H1 (cell line): Measurements from ENCODE around the gene CAPS. TPM values are rescaled to one million over a fixed set of nuclear protein-coding genes. Genes with fewer than 3 reads are reported as not detected.

Experiments used
- CTCF ChIA-PET: fragments of 300-600 bp; sonication (Branson Sonifier 250); formaldehyde crosslinking; loops from one replicate; lab custom pipeline; 2021; ENCODE audit not compliant: partially characterized antibody; lab: Charles Lee
- POLR2A ChIA-PET: fragments of 300-600 bp; sonication (Branson Sonifier 250); formaldehyde crosslinking; loops from one replicate; lab custom pipeline; 2021; ENCODE audit warnings: inconsistent platforms; ENCODE audit not compliant: partially characterized antibody; lab: Charles Lee
- DNase-seq, 2 experiments: peaks; one replicate each; pipeline versions ENCODE4 v3.0.0 to v3.0.0-alpha.2; 2010 to 2022; ENCODE audit warnings: low spot score in 2 of 2, low read depth in 1 of 2, mixed read lengths in 1 of 2
- FAIRE-seq: peaks from 2 replicates; lab custom pipeline; 2011; peaks lifted over from hg19 to GRCh38; lab: Jason Lieb, UNC
- H2AFZ ChIP-seq: 2 replicates; pipeline ENCODE4 v1.8.1; 2012; ENCODE audit warnings: low read length, inconsistent platforms
- H2AK5ac ChIP-seq: 2 replicates; pipeline ENCODE4 v1.6.1; 2013; ENCODE audit warnings: low read depth, low read length
- H2BK120ac ChIP-seq: replicated peaks from 2 replicates; pipeline ENCODE3; 2013; ENCODE audit warnings: low read depth, low read length, inconsistent platforms
- H2BK12ac ChIP-seq: 2 replicates; pipeline ENCODE4 v1.6.1; 2013; ENCODE audit warnings: low read depth, low read length
- H2BK15ac ChIP-seq: 2 replicates; pipeline ENCODE4 v1.6.1; 2013; ENCODE audit warnings: low read length
- H2BK20ac ChIP-seq: 2 replicates; pipeline ENCODE4 v1.6.1; 2013; ENCODE audit warnings: low read length
- H2BK5ac ChIP-seq: 2 replicates; pipeline ENCODE4 v1.6.1; 2013; ENCODE audit warnings: low read depth, low read length
- H3K14ac ChIP-seq: 2 replicates; pipeline ENCODE4 v1.6.1; 2013; ENCODE audit warnings: inconsistent platforms; ENCODE audit not compliant: insufficient read length
- H3K18ac ChIP-seq: 2 replicates; pipeline ENCODE4 v1.6.1; 2013; ENCODE audit warnings: low read length; ENCODE audit errors: extremely low read depth
- H3K23ac ChIP-seq: 2 replicates; pipeline ENCODE4 v1.6.1; 2013; ENCODE audit warnings: inconsistent platforms; ENCODE audit not compliant: insufficient read length
- H3K23me2 ChIP-seq: 2 replicates; pipeline ENCODE4 v1.6.1; 2013; ENCODE audit warnings: low read depth, low read length
- H3K27ac ChIP-seq: 2 replicates; pipeline ENCODE4 v1.6.1; 2011; ENCODE audit warnings: low read depth, low read length, inconsistent platforms
- H3K27me3 ChIP-seq, 4 experiments: replicated peaks in 1 of 4; 1 replicate in 1 of 4; 2 replicates in 3 of 4; pipeline versions ENCODE4 v1.6.1 to v1.8.1; 2011 to 2013; ENCODE audit warnings: low read length in 3 of 4, mild to moderate bottlenecking in 3 of 4, inconsistent platforms in 2 of 4, mixed read lengths in 2 of 4, moderate library complexity in 1 of 4; ENCODE audit not compliant: control insufficient read depth in 3 of 4, insufficient read depth in 3 of 4; ENCODE audit errors: extremely low read depth in 1 of 4
- H3K36me3 ChIP-seq, 4 experiments: 2 replicates each; pipeline versions ENCODE4 v1.6.1 to v1.8.1; 2011 to 2013; ENCODE audit warnings: mild to moderate bottlenecking in 4 of 4, low read length in 3 of 4, moderate library complexity in 2 of 4, control low read depth in 1 of 4, inconsistent platforms in 1 of 4; ENCODE audit not compliant: insufficient read depth in 4 of 4, control insufficient read depth in 2 of 4
- H3K4ac ChIP-seq: replicated peaks from 2 replicates; pipeline ENCODE3; 2013; ENCODE audit warnings: low read length, low read depth, mixed read lengths, inconsistent platforms; ENCODE audit not compliant: insufficient read length
- H3K4me1 ChIP-seq, 4 experiments: replicated peaks in 1 of 4; 1 replicate in 1 of 4; 2 replicates in 3 of 4; pipeline versions ENCODE4 v1.6.1 to v1.8.1; 2011 to 2013; ENCODE audit warnings: low read length in 3 of 4, inconsistent platforms in 2 of 4, mixed read lengths in 1 of 4; ENCODE audit not compliant: insufficient read depth in 4 of 4, control insufficient read depth in 3 of 4
- H3K4me2 ChIP-seq, 2 experiments: 2 replicates each; pipeline versions ENCODE4 v1.6.1 to v1.8.1; 2011 to 2013; ENCODE audit warnings: low read depth in 2 of 2, low read length in 2 of 2, control low read depth in 1 of 2, inconsistent platforms in 1 of 2, mild to moderate bottlenecking in 1 of 2; ENCODE audit not compliant: insufficient read depth in 1 of 2
- H3K4me3 ChIP-seq, 4 experiments: fragments of 200-600, 300-600 bp in 1 of 4; sonication (generic), shearing (Covaris generic), sonication (Bioruptor Twin) in 1 of 4; 2 replicates each; pipeline versions ENCODE4 v1.5.1 to v1.8.1; 2011 to 2016; ENCODE audit warnings: low read length in 4 of 4, low read depth in 3 of 4, control low read depth in 2 of 4, inconsistent platforms in 2 of 4, mild to moderate bottlenecking in 2 of 4, mixed read lengths in 1 of 4, moderate library complexity in 1 of 4; ENCODE audit not compliant: insufficient read depth in 2 of 4; ENCODE audit errors: extremely low read depth in 1 of 4
- H3K56ac ChIP-seq: replicated peaks from 2 replicates; pipeline ENCODE3; 2013; ENCODE audit warnings: low read depth, mild to moderate bottlenecking, mixed read lengths, low read length, inconsistent platforms; ENCODE audit not compliant: insufficient read length
- H3K79me1 ChIP-seq: 2 replicates; pipeline ENCODE4 v1.6.1; 2013; ENCODE audit warnings: low read depth, low read length, control low read depth
- H3K79me2 ChIP-seq, 2 experiments: 2 replicates each; pipeline versions ENCODE4 v1.6.1 to v1.8.1; 2012 to 2013; ENCODE audit warnings: low read length in 2 of 2, mild to moderate bottlenecking in 2 of 2, inconsistent platforms in 1 of 2; ENCODE audit not compliant: insufficient read depth in 2 of 2, control insufficient read depth in 1 of 2
- H3K9ac ChIP-seq, 4 experiments: replicated peaks in 1 of 4; 1 replicate in 1 of 4; 2 replicates in 3 of 4; pipeline versions ENCODE4 v1.6.1 to v1.8.1; 2011 to 2013; ENCODE audit warnings: low read depth in 3 of 4, low read length in 3 of 4, control low read depth in 2 of 4, mild to moderate bottlenecking in 2 of 4, moderate library complexity in 2 of 4, inconsistent platforms in 1 of 4; ENCODE audit errors: extremely low read depth in 1 of 4
- H3K9me3 ChIP-seq, 2 experiments: 2 replicates each; pipeline versions ENCODE4 v1.6.1 to v1.8.1; 2012 to 2013; ENCODE audit warnings: mild to moderate bottlenecking in 2 of 2, moderate library complexity in 2 of 2, control low read depth in 1 of 2, inconsistent platforms in 1 of 2, low read depth in 1 of 2, low read length in 1 of 2, mixed read lengths in 1 of 2; ENCODE audit not compliant: insufficient read depth in 2 of 2
- H4K20me1 ChIP-seq, 2 experiments: replicated peaks in 1 of 2; 2 replicates each; pipeline versions ENCODE3 to v1.8.1; 2011 to 2013; ENCODE audit warnings: inconsistent platforms in 2 of 2, low read length in 2 of 2, mild to moderate bottlenecking in 1 of 2; ENCODE audit not compliant: insufficient read depth in 2 of 2, control insufficient read depth in 1 of 2
- H4K5ac ChIP-seq: 2 replicates; pipeline ENCODE4 v1.6.1; 2013; ENCODE audit warnings: low read length, low read depth, mixed read lengths, inconsistent platforms; ENCODE audit not compliant: insufficient read length
- H4K8ac ChIP-seq: 2 replicates; pipeline ENCODE4 v1.8.0; 2013; ENCODE audit warnings: mild to moderate bottlenecking, moderate library complexity, low read length, inconsistent platforms; ENCODE audit not compliant: insufficient read depth; ENCODE audit errors: extremely low read depth
- H4K91ac ChIP-seq: replicated peaks from 2 replicates; pipeline ENCODE3; 2013; ENCODE audit warnings: low read length, mixed read lengths, inconsistent platforms; ENCODE audit not compliant: insufficient read length
- SIRT6 ChIP-seq: IDR thresholded peaks from one replicate; pipeline ENCODE4 v1.7.1; 2012; ENCODE audit warnings: low read length, inconsistent platforms
- TCF12 ChIP-seq: IDR thresholded peaks from 2 replicates; pipeline ENCODE4 v1.6.1; 2011; ENCODE audit warnings: low read depth, mild to moderate bottlenecking, low read length
- WGBS, 2 experiments: shearing (Covaris generic) in 1 of 2; methylation state at CpG; one replicate each; pipeline versions ENCODE4 v1.1.6 to v1.1.7; 2013 to 2015; ENCODE audit warnings: low lambda C conversion rate in 2 of 2, mixed read lengths in 2 of 2, inconsistent platforms in 1 of 2, low coverage in 1 of 2, missing lambda C conversion rate in 1 of 2; ENCODE audit not compliant: insufficient replicate concordance in 2 of 2, insufficient coverage in 1 of 2, insufficient read length in 1 of 2; ENCODE audit errors: extremely low coverage in 1 of 2, missing lambda C conversion rate in 1 of 2; 5-methylcytosine and 5-hydroxymethylcytosine counted together
- polyA plus RNA-seq, 7 experiments: library from polyadenylated mRNA; depleted of rRNA in 3 of 7; stranded (reverse) in 5 of 7; unstranded in 2 of 7; fragments of >200 nt in 5 of 7; fragments of 200-250 nt in 2 of 7; gene quantifications; 1 replicate in 5 of 7; 2 replicates in 1 of 7; 4 replicates in 1 of 7; pipeline versions ENCODE4 v1.2.1 to v1.2.3, GENCODE V29; 2011 to 2013; ENCODE audit warnings: missing spikeins in 2 of 7, mixed read lengths in 2 of 7
- total RNA-seq: library from RNA; stranded (reverse); fragmentation: NEBNext Ultra II Directional; extraction: Animal tissue kit (Norgen Biotek cat#: 25700); gene quantifications from 2 replicates; pipeline ENCODE4 v1.2.1, GENCODE V29; 2021

Gene CAPS
- total and polyA plus RNA-seq, 2 of the 8 experiments (the other 6 are each of a cell fraction or from before 2014, with no cell fraction given), result 2.1 to 2.4 TPM

DNA sequence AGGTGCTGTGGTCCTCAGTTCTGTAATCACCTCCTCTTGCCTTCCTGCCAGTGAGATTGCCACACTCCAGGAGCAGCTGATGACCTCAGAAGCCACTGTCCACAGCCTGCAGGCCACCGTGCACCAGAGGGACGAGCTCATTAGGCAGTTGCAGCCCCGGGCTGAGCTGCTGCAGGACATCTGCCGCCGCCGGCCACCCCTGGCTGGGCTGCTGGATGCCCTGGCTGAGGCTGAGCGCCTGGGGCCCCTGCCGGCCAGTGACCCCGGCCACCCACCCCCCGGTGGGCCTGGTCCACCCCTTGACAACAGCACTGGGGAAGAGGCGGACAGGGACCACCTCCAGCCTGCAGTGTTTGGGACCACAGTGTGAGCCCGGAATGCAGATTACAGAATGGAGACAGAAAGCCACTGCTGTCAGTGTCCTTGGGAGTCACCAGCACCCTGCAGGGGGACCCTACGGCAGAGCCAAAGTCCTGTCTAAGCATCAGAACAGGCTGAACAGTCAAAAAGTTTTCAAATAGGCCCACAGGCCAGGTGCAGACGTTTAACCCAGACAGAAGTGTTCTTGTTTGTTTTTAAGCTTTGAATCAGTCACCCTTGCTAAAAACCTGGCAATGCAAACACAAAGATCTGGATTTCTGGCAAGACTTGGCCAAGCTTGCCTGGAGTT is 5.1 kb upstream of the CAPS start:
- no peak overlapping the region for H2BK15ac ChIP-seq
- H3K9me3 ChIP-seq, result no peaks in the 10 kb centered on the region
- no peaks in the 10 kb centered on the region for H3K36me3 ChIP-seq
- no peak overlapping the region for H2AK5ac ChIP-seq
- DNase-seq (no peak), FAIRE-seq (no peak)
- no peaks in the 10 kb centered on the region for H3K79me2 ChIP-seq
- H3K4me1 ChIP-seq, result no peaks in the 10 kb centered on the region; a peak in 1 of 7 replicates
- H3K14ac ChIP-seq, result no peak overlapping the region
- no peak overlapping the region for H2BK12ac ChIP-seq
- no peak overlapping the region for H3K56ac ChIP-seq
- no peak overlapping the region for H2BK20ac ChIP-seq
- no peak overlapping the region for H3K27ac ChIP-seq
- H2AFZ ChIP-seq, result no peak overlapping the region
- no peak overlapping the region for H2BK120ac ChIP-seq
- peaks cover 0 to 3% of the 10 kb centered on the region in 2 experiments for H4K20me1 ChIP-seq
- H3K4me3 ChIP-seq, result no peak overlapping the region
- H3K4ac ChIP-seq, result no peak overlapping the region
- ChIA-PET CTCF (interaction anchor here (1.2 kb wide), 1 partner anchor 105 kb away, joined by 3 read pairs; no protein-coding TSS in a partner anchor), POLR2A (no interaction called here)
- 92% methylated on average over 10 of the region's 14 CpGs; no CpG with 5 or more reads in 1 of the 2 experiments for WGBS, 2 experiments
- H3K23ac ChIP-seq, result no peak overlapping the region
- H3K27me3 ChIP-seq, result no peaks in the 10 kb centered on the region
- no peak overlapping the region for H3K4me2 ChIP-seq
- H3K79me1 ChIP-seq, result no peaks in the 10 kb centered on the region
- no peak overlapping the region for H2BK5ac ChIP-seq
- H4K8ac ChIP-seq, result no peak overlapping the region
- no peak overlapping the region for H3K9ac ChIP-seq
- TF ChIP-seq TCF12 (no peak), SIRT6 (no peak)
- H4K91ac ChIP-seq, result no peak overlapping the region
- no peak overlapping the region for H4K5ac ChIP-seq
- H3K23me2 ChIP-seq, result peaks cover 6% of the 10 kb centered on the region
- no peak overlapping the region for H3K18ac ChIP-seq
